Mesenchymal stem cell (in vitro differentiated cells and primary cell): ENCODE data around the gene CAPN13.

ENCODE experiments used
- DNase-seq: peaks from one replicate; pipeline ENCODE4 v3.0.0-alpha.2; 2013
- H2AFZ ChIP-seq: one replicate; pipeline ENCODE4 v1.6.1; 2013; ENCODE audit warnings: low read depth, mild to moderate bottlenecking, control low read depth, inconsistent platforms, low read length, moderate library complexity
- H2AK5ac ChIP-seq: 2 replicates; pipeline ENCODE4 v1.6.1; 2013; ENCODE audit warnings: low read length, moderate library complexity, mild to moderate bottlenecking, inconsistent platforms; ENCODE audit not compliant: severe bottlenecking
- H2BK120ac ChIP-seq: one replicate; pipeline ENCODE4 v1.6.1; 2013; ENCODE audit warnings: low read depth, mild to moderate bottlenecking, inconsistent platforms, low read length, moderate library complexity
- H2BK12ac ChIP-seq, 2 experiments: one replicate each; pipeline ENCODE4 v1.6.1; 2013; ENCODE audit warnings: inconsistent platforms in 2 of 2, low read length in 2 of 2, mild to moderate bottlenecking in 2 of 2, moderate library complexity in 2 of 2, control low read depth in 1 of 2
- H2BK15ac ChIP-seq: one replicate; pipeline ENCODE4 v1.6.1; 2013; ENCODE audit warnings: mild to moderate bottlenecking, low read depth, inconsistent platforms; ENCODE audit not compliant: poor library complexity, severe bottlenecking
- H2BK5ac ChIP-seq: 2 replicates; pipeline ENCODE4 v1.6.1; 2013; ENCODE audit warnings: low read depth, mild to moderate bottlenecking, low read length, control low read depth, inconsistent platforms; ENCODE audit not compliant: poor library complexity, severe bottlenecking
- H3K14ac ChIP-seq, 2 experiments: one replicate each; pipeline ENCODE4 v1.6.1; 2013; ENCODE audit warnings: inconsistent platforms in 2 of 2, low read length in 2 of 2, control low read depth in 1 of 2, mild to moderate bottlenecking in 1 of 2, moderate library complexity in 1 of 2
- H3K18ac ChIP-seq, 2 experiments: one replicate each; pipeline ENCODE4 v1.6.1; 2013; ENCODE audit warnings: inconsistent platforms in 2 of 2, low read length in 2 of 2, control low read depth in 1 of 2, low read depth in 1 of 2, mild to moderate bottlenecking in 1 of 2
- H3K23ac ChIP-seq, 2 experiments: one replicate each; pipeline ENCODE4 v1.6.1; 2013; ENCODE audit warnings: inconsistent platforms in 2 of 2, low read length in 2 of 2, mild to moderate bottlenecking in 2 of 2, moderate library complexity in 2 of 2, control low read depth in 1 of 2
- H3K27ac ChIP-seq: 2 replicates; pipeline ENCODE4 v1.5.1; 2013; ENCODE audit warnings: mild to moderate bottlenecking, moderate library complexity, low read length, control low read depth, inconsistent platforms; ENCODE audit not compliant: poor library complexity, severe bottlenecking
- H3K27me3 ChIP-seq, 2 experiments: 2 replicates each; pipeline versions ENCODE4 v1.6.1 to v1.7.0; 2013; ENCODE audit warnings: low read length in 2 of 2, mild to moderate bottlenecking in 2 of 2, moderate library complexity in 2 of 2, control low read depth in 1 of 2, inconsistent platforms in 1 of 2; ENCODE audit not compliant: control insufficient read depth in 1 of 2, insufficient read depth in 1 of 2
- H3K36me3 ChIP-seq, 2 experiments: 2 replicates each; pipeline versions ENCODE4 v1.6.1 to v1.7.0; 2013; ENCODE audit warnings: low read length in 2 of 2, control low read depth in 1 of 2, inconsistent platforms in 1 of 2, low read depth in 1 of 2, mild to moderate bottlenecking in 1 of 2; ENCODE audit not compliant: insufficient read depth in 2 of 2, control insufficient read depth in 1 of 2
- H3K4ac ChIP-seq, 2 experiments: one replicate each; pipeline ENCODE4 v1.6.1; 2013; ENCODE audit warnings: inconsistent platforms in 2 of 2, low read length in 2 of 2, mild to moderate bottlenecking in 2 of 2, moderate library complexity in 2 of 2, control low read depth in 1 of 2, low read depth in 1 of 2
- H3K4me1 ChIP-seq: 2 replicates; pipeline ENCODE4 v1.6.1; 2013; ENCODE audit warnings: low read depth, low read length, control low read depth; ENCODE audit not compliant: control insufficient read depth, insufficient read depth
- H3K4me2 ChIP-seq: 2 replicates; pipeline ENCODE4 v1.6.1; 2013; ENCODE audit warnings: low read length, mild to moderate bottlenecking, inconsistent platforms; ENCODE audit not compliant: poor library complexity, severe bottlenecking
- H3K4me3 ChIP-seq, 2 experiments: 2 replicates each; pipeline versions ENCODE4 v1.5.1 to v1.7.0; 2013; ENCODE audit warnings: low read length in 2 of 2, mild to moderate bottlenecking in 2 of 2, control low read depth in 1 of 2, low read depth in 1 of 2; ENCODE audit not compliant: insufficient read depth in 1 of 2
- H3K79me1 ChIP-seq: replicated peaks from 2 replicates; pipeline ENCODE4 v1.6.1; 2013; ENCODE audit warnings: mild to moderate bottlenecking, control low read depth, low read length, inconsistent platforms; ENCODE audit not compliant: poor library complexity, severe bottlenecking
- H3K9ac ChIP-seq: 2 replicates; pipeline ENCODE4 v1.7.0; 2013; ENCODE audit warnings: mild to moderate bottlenecking, low read length, moderate library complexity
- H3K9me3 ChIP-seq: 2 replicates; pipeline ENCODE4 v1.7.0; 2013; ENCODE audit warnings: mild to moderate bottlenecking, low read length; ENCODE audit not compliant: control insufficient read depth
- H4K8ac ChIP-seq: one replicate; pipeline ENCODE4 v1.6.1; 2013; ENCODE audit warnings: inconsistent platforms, mild to moderate bottlenecking, low read length, moderate library complexity
- H4K91ac ChIP-seq: one replicate; pipeline ENCODE4 v1.6.1; 2013; ENCODE audit warnings: mild to moderate bottlenecking, low read length, inconsistent platforms
- WGBS: methylation state at CpG from one replicate; pipeline ENCODE4 v1.1.7; 2013; ENCODE audit warnings: mixed read lengths; 5-methylcytosine and 5-hydroxymethylcytosine counted together

CAPN13 gene

GRCh38 chr2:30684996-30685395, 122.2 kb downstream of the CAPN13 start:
- Histone ChIP-seq H3K79me1 (no peaks in the 10 kb centered on the region), H3K23ac (no peak overlapping the region), H3K4me3 (no peak overlapping the region), H2BK12ac (no peak overlapping the region), H3K9ac (no peak overlapping the region), H3K27ac (no peak overlapping the region), H3K36me3 (no peaks in the 10 kb centered on the region), H3K18ac (no peak overlapping the region), H2BK5ac (no peak overlapping the region), H4K8ac (no peak overlapping the region), H4K91ac (no peak overlapping the region), H2AFZ (no peak overlapping the region), H2BK120ac (no peak overlapping the region), H3K27me3 (peaks cover 0 to 9% of the 10 kb centered on the region in 2 experiments), H3K14ac (no peak overlapping the region), H3K4me2 (no peak overlapping the region), H2BK15ac (no peak overlapping the region), H3K9me3 (no peaks in the 10 kb centered on the region), H3K4me1 (no peaks in the 10 kb centered on the region), H2AK5ac (no peak overlapping the region), H3K4ac (no peak overlapping the region)
- 86% methylated on average over 3 of the region's 3 CpGs for WGBS
- DNase-seq, result no peak

- H2BK15ac ChIP-seq, result no peak overlapping the region
- no peak overlapping the region for H2AFZ ChIP-seq
- H3K4me2 ChIP-seq, result no peak overlapping the region
- no peak for DNase-seq
- no peak overlapping the region for H3K9ac ChIP-seq
- H2BK5ac ChIP-seq, result no peak overlapping the region
- H3K18ac ChIP-seq, result no peak overlapping the region
- H3K79me1 ChIP-seq, result no peaks in the 10 kb centered on the region
- no peaks in the 10 kb centered on the region for H3K4me1 ChIP-seq
- H4K8ac ChIP-seq, result no peak overlapping the region
- H4K91ac ChIP-seq, result no peak overlapping the region
- peaks cover 0 to 9% of the 10 kb centered on the region in 2 experiments for H3K27me3 ChIP-seq
- H3K23ac ChIP-seq, result no peak overlapping the region
- H3K14ac ChIP-seq, result no peak overlapping the region
- no peak overlapping the region for H2AK5ac ChIP-seq
- no peaks in the 10 kb centered on the region for H3K9me3 ChIP-seq
- H3K27ac ChIP-seq, result no peak overlapping the region
- no peak overlapping the region for H2BK12ac ChIP-seq
- H3K4ac ChIP-seq, result no peak overlapping the region
- 89% methylated on average over 5 of the region's 5 CpGs for WGBS
- no peaks in the 10 kb centered on the region for H3K36me3 ChIP-seq
- H2BK120ac ChIP-seq, result no peak overlapping the region
- H3K4me3 ChIP-seq, result no peak overlapping the region
Measured at GRCh38 chr2:30684516-30684915, 122.7 kb downstream of the CAPN13 start.

- H2BK120ac ChIP-seq, result no peak overlapping the region
- no peak overlapping the region for H3K4ac ChIP-seq
- peaks cover 0 to 9% of the 10 kb centered on the region in 2 experiments for H3K27me3 ChIP-seq
- H2BK15ac ChIP-seq, result no peak overlapping the region
- H3K23ac ChIP-seq, result no peak overlapping the region
- H3K4me1 ChIP-seq, result no peaks in the 10 kb centered on the region
- H3K27ac ChIP-seq, result no peak overlapping the region
- no peaks in the 10 kb centered on the region for H3K36me3 ChIP-seq
- no peak overlapping the region for H2AK5ac ChIP-seq
- H3K9ac ChIP-seq, result no peak overlapping the region
- no peak overlapping the region for H3K4me3 ChIP-seq
- H4K8ac ChIP-seq, result no peak overlapping the region
- H2AFZ ChIP-seq, result no peak overlapping the region
- no peaks in the 10 kb centered on the region for H3K9me3 ChIP-seq
- H3K18ac ChIP-seq, result no peak overlapping the region
- H4K91ac ChIP-seq, result no peak overlapping the region
- no peak overlapping the region for H2BK5ac ChIP-seq
- no peak overlapping the region for H3K14ac ChIP-seq
- H3K79me1 ChIP-seq, result no peaks in the 10 kb centered on the region
- H3K4me2 ChIP-seq, result no peak overlapping the region
- WGBS, result 86% methylated on average over 8 of the region's 8 CpGs
- no peak overlapping the region for H2BK12ac ChIP-seq
- no peak for DNase-seq
Measured at GRCh38 chr2:30684026-30684425, 123.2 kb downstream of the CAPN13 start.

- Histone ChIP-seq H3K14ac (no peak overlapping the region), H2BK12ac (no peak overlapping the region), H4K91ac (no peak overlapping the region), H3K79me1 (no peaks in the 10 kb centered on the region), H3K4me2 (no peak overlapping the region), H3K4me3 (no peak overlapping the region), H3K23ac (no peak overlapping the region), H2AFZ (no peak overlapping the region), H2BK120ac (no peak overlapping the region), H3K9ac (no peak overlapping the region), H2BK15ac (no peak overlapping the region), H3K18ac (no peak overlapping the region), H3K4me1 (no peaks in the 10 kb centered on the region), H2BK5ac (no peak overlapping the region), H3K27ac (no peak overlapping the region), H2AK5ac (no peak overlapping the region), H3K4ac (no peak overlapping the region), H3K36me3 (no peaks in the 10 kb centered on the region), H3K9me3 (no peaks in the 10 kb centered on the region), H4K8ac (no peak overlapping the region), H3K27me3 (peaks cover 0 to 9% of the 10 kb centered on the region in 2 experiments)
- no peak for DNase-seq
- 93% methylated on average over 7 of the region's 8 CpGs for WGBS
Measured at GRCh38 chr2:30683236-30683956, 123.8 kb downstream of the CAPN13 start.
